Glutamatergic neuron (in vitro differentiated cells): Measurements from ENCODE around the gene TEC. TPM values are rescaled to one million over a fixed set of nuclear protein-coding genes. Genes with fewer than 3 reads are reported as not detected.

ENCODE experiments used
- DNase-seq: peaks from one replicate; pipeline ENCODE4 v3.0.0; 2022
- H3K27ac Mint-ChIP-seq: one replicate; pipeline ENCODE4 v1.8.0; 2020; ENCODE audit warnings: mild to moderate bottlenecking, mixed read lengths, inconsistent platforms; ENCODE audit not compliant: unreplicated experiment
- H3K27me3 Mint-ChIP-seq: one replicate; pipeline ENCODE4 v1.8.0; 2020; ENCODE audit warnings: mild to moderate bottlenecking, moderate library complexity, mixed read lengths, inconsistent platforms; ENCODE audit not compliant: unreplicated experiment
- H3K36me3 Mint-ChIP-seq: one replicate; pipeline ENCODE4 v1.8.0; 2020; ENCODE audit warnings: mild to moderate bottlenecking, mixed read lengths, inconsistent platforms; ENCODE audit not compliant: unreplicated experiment
- H3K4me1 Mint-ChIP-seq: one replicate; pipeline ENCODE4 v1.8.0; 2020; ENCODE audit warnings: mild to moderate bottlenecking, low read depth, mixed read lengths, inconsistent platforms; ENCODE audit not compliant: unreplicated experiment
- H3K4me3 Mint-ChIP-seq: one replicate; pipeline ENCODE4 v1.8.0; 2020; ENCODE audit warnings: mild to moderate bottlenecking, mixed read lengths, inconsistent platforms; ENCODE audit not compliant: unreplicated experiment
- H3K9me3 Mint-ChIP-seq: one replicate; pipeline ENCODE4 v1.8.0; 2020; ENCODE audit warnings: mild to moderate bottlenecking, moderate library complexity, mixed read lengths, inconsistent platforms; ENCODE audit not compliant: unreplicated experiment
- CTCF ChIP-seq: fragments of 200-600 bp; sonication (generic); IDR thresholded peaks from one replicate; pipeline ENCODE4 v1.5.0; 2021; ENCODE audit not compliant: partially characterized antibody, unreplicated experiment
- total RNA-seq: library from RNA; stranded (reverse); fragmentation: NEBNext Ultra II Directional; extraction: Animal tissue kit (Norgen Biotek cat#: 25700); gene quantifications from one replicate; pipeline ENCODE4 v1.2.1, GENCODE V29; 2021; ENCODE audit not compliant: unreplicated experiment

Gene TEC
- total RNA-seq, 1 donor from 2014 or later, result 0.37 TPM

GRCh38 chr4:48212165-48212564 is 57.5 kb downstream of the TEC start:
- no peak for DNase-seq
- no peak overlapping the region for H3K27ac Mint-ChIP-seq
- no peak for TF ChIP-seq CTCF

GRCh38 chr4:48210966-48211328 is 58.7 kb downstream of the TEC start:
- H3K27me3 Mint-ChIP-seq, result no peaks in the 10 kb centered on the region
- H3K9me3 Mint-ChIP-seq, result peaks cover 3% of the 10 kb centered on the region
- TF ChIP-seq CTCF, result no peak
- no peak for DNase-seq
- no peak overlapping the region for H3K4me3 Mint-ChIP-seq
- no peaks in the 10 kb centered on the region for H3K36me3 Mint-ChIP-seq
- no peak overlapping the region for H3K27ac Mint-ChIP-seq
- H3K4me1 Mint-ChIP-seq, result no peaks in the 10 kb centered on the region

More at GRCh38 chr4:48212165-48212564, 57.5 kb downstream of the TEC start:
- H3K9me3 Mint-ChIP-seq, result peaks cover 2% of the 10 kb centered on the region
- H3K36me3 Mint-ChIP-seq, result no peaks in the 10 kb centered on the region
- H3K27me3 Mint-ChIP-seq, result no peaks in the 10 kb centered on the region
- no peak overlapping the region for H3K4me3 Mint-ChIP-seq
- no peaks in the 10 kb centered on the region for H3K4me1 Mint-ChIP-seq

- no peak overlapping the region for H3K4me3 Mint-ChIP-seq
- no peak overlapping the region for H3K27ac Mint-ChIP-seq
- no peaks in the 10 kb centered on the region for H3K36me3 Mint-ChIP-seq
- no peak for TF ChIP-seq CTCF
- H3K9me3 Mint-ChIP-seq, result peaks cover 3% of the 10 kb centered on the region
- peaks cover 2% of the 10 kb centered on the region for H3K4me1 Mint-ChIP-seq
- no peak for DNase-seq
- no peaks in the 10 kb centered on the region for H3K27me3 Mint-ChIP-seq
These were observed 64.0 kb downstream of the TEC start for GRCh38 chr4:48205626-48206025.

GRCh38 chr4:48205107-48205506 is 64.5 kb downstream of the TEC start:
- no peak overlapping the region for H3K4me3 Mint-ChIP-seq
- peaks cover 3% of the 10 kb centered on the region for H3K9me3 Mint-ChIP-seq
- no peak for TF ChIP-seq CTCF
- no peak overlapping the region for H3K27ac Mint-ChIP-seq
- DNase-seq, result no peak
- H3K4me1 Mint-ChIP-seq, result peaks cover 2% of the 10 kb centered on the region
- no peaks in the 10 kb centered on the region for H3K27me3 Mint-ChIP-seq
- H3K36me3 Mint-ChIP-seq, result no peaks in the 10 kb centered on the region

GRCh38 chr4:48203819-48204218 is 65.8 kb downstream of the TEC start:
- DNase-seq, result no peak
- no peak for TF ChIP-seq CTCF
- Mint-ChIP-seq H3K27ac (no peak overlapping the region), H3K4me3 (no peak overlapping the region), H3K27me3 (no peaks in the 10 kb centered on the region), H3K9me3 (peaks cover 3% of the 10 kb centered on the region), H3K36me3 (no peaks in the 10 kb centered on the region), H3K4me1 (peaks cover 2% of the 10 kb centered on the region)
